DLD1 (cell line): Measurements from ENCODE around the gene ITPR1.

Experiments
- in situ Hi-C: cut with HindIII; loops from 2 replicates; pipeline ENCODE4 v1.10.0; 2017; ENCODE audit warnings: low sequenced_read_pairs

ITPR1 gene

DNA sequence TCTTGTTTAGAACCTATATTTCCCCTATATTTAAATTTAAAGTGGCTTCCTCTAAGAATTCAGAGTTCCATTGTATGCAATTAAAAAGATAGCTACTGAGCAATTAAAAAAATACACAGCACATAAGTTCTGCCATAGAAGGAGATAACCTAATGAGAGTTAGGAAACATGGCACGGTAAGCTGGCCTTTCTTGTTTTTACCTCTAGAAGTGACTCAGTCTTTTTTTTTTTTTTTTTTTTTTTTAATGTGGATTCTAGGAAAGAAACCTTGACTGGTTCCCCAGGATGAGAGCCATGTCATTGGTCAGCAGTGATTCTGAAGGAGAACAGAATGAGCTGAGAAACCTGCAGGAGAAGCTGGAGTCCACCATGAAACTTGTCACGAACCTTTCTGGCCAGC lies 343.4 kb downstream of the ITPR1 start:
- in situ Hi-C loops = no loop called here

DNA sequence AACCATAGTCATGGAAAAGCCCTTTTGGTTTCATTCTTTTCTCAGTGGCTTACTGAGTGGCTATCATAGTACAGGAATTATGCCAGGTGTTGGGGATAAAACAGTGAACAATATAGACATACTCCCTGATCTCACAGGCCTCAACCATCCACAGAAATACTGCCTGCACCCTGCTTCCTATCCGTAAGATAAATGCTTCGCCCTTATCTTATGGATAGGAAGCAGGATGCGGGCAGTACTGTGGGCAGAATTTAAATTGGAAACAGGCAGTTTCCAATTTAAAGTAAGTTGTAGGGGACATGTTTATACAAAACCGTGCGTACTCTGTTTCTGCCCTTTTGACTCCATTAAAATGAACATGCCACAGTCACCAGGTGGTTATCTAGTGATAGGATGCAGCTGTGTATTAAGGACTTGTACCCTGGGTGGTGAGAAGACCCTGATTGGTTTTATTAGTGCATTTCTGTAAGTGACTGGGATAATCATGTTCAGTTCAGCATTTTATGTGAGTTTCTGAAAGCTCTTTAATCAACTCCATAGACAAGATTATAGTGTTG lies 344.3 kb downstream of the ITPR1 start:
- in situ Hi-C loops = no loop called here

DNA sequence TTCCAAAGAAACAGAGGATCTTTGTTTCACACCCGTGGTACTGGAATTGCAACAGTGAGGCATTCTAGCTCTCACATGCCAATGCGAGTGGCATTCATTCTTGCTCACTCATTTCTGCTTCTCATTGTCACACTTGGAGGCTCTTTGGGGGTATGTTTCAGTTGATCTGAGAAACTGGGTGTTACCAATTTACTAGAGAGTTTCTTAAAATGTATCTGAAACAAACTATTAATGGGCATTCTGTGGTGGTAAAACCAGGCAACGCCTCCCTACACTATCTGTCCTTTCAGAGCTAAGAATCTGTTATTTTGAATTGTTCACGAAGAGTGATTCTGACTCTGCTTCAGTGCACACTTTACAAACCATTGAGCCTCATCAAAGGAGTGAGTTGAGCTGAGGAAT lies 345.5 kb downstream of the ITPR1 start:
- in situ Hi-C loops = no loop called here

DNA sequence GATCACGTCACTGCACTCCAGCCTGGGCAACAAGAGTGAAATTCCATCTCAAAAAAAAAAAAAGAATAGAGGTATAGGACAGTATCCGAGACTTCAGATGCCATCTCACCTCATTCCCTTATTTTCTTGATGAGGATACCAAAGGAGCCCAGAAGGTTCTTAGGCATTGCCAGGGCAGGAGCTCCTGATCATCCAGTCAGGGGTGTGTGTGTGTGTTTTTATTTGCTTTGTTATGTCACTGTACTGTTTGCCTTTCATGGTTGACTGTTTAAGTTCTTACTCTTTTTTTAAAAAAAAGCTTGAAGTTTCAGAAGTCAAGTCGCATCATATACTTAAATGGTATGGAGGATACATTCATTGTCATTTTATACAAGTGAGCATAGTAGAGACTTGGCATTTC lies 346.1 kb downstream of the ITPR1 start:
- in situ Hi-C loops = no loop called here

DNA sequence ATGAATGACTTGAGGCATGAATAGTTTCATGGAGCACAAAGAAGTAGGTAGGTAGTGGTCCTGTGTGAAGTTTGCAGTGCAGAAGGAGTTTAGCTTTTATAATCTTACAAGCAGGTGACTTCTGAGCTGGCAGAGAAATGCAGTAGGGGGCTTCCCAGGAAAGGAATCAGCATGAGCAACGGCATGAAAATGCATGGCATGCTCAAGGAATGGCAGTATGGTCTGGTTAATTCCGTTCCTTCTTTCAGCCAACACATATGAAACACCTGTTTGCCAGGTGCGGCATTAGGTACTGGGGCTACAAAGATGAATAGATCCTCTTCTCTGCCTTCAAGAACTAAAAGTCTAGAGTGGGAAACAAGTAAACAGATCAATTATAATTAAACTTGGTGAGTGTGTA lies 348.1 kb downstream of the ITPR1 start:
- in situ Hi-C loops = no loop called here

DNA sequence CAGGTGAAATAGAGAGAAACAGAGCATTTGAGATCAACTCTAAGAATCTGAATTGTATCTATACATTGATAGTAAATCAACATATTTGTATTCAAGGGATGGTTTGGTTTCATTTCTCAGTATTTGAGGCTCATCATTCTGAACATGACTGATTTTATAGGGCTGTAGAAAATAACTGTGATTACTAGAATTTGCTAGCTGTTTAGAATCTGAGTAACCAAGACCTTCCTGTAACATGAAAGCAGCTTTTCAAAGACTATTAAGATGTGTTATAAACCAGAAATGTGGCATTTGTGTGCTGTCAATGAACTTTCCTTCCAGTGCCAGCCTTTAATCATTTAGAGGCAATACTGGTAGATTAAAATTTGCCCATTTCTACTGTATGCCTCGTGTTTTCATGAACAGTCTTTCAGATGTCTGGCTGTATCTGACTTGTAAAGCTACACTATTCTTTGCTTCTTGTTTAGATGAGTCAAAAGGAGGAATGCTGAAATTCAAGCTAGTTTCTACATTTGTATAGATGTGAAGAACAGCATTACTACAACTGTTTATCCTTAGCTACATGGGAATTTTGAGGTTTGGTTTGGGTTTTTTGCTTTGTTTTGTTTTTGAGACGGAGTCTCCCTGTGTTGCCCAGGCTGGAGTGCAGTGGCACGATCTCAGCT lies 348.8 kb downstream of the ITPR1 start:
- in situ Hi-C loops = no loop called here

DNA sequence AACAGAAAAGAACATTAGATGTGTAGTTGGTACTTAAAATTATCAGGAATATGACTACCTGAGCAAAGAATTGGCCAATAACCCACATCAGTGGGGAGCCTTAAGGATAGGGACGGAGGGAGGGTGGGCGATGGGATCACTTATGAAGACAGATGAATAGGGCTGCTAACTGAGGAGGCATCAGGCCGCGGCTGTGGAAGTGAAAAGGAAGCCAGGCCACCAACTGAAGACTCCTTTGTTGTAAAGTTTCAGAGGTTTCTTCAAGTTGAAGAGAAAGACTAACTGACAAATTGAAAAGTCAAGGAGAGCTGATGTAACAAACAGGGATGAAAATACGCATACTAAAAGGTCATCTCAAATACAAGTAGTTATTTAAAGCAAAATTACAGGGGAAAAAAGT lies 350.5 kb downstream of the ITPR1 start:
- in situ Hi-C loops = no loop called here

DNA sequence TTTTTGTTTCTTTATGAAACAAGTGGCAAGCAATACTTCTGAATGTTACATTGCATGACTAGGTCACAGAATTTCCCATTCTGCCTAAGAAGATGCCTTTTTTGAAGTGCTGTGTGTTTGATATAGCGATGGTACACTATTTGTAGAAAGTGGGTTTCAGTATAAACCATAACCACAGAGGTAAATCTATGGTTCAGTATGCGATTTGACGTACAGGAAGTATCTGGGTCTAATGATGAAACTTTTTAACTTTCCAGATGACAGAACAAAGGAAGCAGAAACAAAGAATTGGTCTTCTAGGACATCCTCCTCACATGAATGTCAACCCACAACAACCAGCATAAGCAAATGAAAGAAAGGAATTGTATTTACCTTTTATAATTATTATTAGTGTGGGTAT lies 352.7 kb downstream of the ITPR1 start:
- in situ Hi-C loops = no loop called here

DNA sequence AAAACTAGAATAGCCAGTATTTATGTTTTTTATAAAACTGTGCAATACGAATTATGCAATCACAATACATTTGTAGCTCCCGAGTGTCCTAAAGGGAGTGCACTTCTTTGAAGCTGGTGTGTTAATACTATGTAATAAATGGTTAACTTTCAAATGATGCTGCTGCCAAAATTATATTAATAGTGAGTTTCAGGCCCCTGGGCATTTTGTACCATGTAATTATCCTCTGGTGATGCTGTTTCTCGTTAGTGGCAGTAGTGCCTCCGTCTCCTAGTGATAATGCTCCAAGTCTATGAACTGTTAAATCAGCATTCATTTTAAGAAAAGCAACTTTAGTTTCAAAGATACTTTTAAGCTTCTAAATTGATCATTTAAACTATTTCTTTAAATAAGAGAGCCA lies 353.4 kb downstream of the ITPR1 start:
- in situ Hi-C loops = no loop called here

DNA sequence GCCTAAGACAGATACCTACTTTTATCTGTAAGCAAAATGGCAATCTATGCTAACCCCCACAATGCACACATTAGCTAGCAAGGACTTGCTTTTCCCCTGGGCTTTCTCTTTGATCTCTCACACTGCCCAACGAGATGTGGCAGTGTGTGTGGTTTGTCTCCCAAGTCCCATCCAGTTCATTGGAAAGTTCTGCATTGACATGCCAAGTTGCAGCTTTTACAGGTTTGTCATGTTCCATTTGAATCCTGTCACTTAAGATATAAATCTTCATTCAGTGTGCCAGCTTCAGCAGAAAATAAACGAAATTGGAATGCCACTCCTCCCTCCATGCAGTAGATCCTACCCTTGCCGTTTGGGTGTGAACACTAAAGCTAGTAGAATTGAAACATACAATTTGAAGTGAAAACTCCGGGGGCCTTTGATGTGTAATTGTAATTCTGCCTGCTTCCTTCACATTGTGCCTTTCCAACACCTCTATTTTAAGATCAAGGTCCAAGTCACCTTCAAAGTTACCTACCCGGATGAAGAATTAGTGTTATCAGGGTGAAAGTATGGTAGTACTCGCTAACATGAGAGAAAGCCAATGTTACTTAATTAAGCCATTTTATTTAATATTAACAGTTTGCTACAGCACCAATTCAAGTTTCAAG lies 355.2 kb downstream of the ITPR1 start:
- in situ Hi-C loops = no loop called here

DNA sequence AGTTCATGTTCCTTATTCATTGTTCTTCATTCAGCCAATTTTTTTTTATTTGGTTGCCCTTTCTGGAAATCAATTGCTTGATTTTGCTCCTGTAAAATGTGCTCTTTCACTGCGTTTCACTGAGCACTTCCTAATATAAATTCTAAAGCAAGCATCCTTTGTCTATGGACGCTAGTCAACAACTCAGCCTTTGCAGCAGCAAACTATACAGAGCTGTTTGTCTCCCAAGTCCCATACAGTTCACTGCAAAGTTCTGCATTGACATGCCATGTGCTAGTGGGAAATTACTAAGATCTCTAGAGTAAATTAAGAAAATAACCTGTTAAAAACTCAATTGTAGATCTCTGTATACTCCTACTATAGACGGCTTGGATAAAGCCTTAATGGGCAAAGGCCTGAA lies 356.0 kb downstream of the ITPR1 start:
- in situ Hi-C loops = no loop called here

DNA sequence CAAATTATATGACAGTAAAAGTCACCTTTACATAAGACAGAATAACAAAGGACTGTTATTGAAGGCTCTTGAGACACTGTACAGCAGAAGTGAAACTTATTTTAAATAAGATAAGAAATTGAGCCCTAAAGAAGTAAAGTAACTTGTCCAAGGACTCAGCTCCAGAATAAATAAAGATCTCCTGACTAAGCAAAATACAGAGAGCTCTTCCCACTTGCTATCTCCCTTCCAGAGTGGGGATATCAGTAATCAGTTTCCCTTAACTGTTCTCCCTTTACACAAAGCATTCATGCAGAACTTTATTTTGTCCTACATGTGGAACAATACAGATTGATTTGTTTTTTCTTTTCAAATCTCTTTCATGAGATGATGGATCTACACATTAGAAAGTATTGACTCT lies 356.6 kb downstream of the ITPR1 start:
- in situ Hi-C loops = no loop called here

DNA sequence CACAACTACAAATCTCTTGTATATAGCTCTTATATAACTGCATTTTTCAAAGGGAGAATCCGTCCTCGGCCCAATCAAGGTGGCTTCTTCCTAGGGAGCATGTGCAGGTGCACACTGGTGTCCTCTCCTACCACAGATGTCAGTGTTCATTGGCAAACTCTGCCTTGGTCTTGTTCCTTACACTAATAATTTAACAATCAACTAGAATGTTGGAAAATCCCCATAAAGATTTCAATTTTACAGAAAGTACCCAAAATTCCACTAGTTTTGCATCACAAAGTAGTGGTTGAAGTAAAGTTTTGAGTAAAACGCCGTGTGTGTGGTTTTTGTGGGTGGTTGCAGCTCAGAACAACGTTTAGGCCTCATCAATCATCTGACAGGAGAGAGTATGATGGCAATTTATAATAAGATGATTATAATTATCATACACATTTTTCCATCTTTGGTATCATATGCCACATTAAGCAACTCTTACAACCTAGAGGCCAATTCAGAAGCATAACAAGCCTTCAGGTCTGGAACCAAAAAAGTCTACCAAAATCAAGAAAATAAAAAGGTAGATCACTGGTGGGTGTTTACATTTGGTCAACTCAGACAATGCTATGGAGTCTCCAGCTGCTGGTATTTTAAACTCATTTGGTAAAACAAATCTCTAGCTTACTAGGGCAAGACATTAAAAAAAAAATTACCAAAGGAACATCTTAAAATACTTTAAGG lies 357.2 kb downstream of the ITPR1 start:
- in situ Hi-C loops = no loop called here

DNA sequence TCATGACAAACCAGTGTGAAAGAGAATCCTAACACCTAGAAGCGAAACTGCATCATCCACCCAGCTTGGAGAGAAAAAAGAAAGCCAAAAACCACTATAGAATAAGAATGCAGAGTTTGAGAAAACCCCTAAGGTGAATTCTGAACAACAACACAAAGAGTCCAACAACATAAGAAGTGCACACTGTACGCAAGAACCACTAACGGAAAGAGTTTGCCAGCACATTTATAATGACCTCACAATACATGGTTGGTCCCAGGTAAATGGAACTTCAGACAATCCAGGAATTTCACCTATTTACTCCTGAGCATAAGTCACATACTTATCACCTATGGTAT lies 357.7 kb downstream of the ITPR1 start:
- in situ Hi-C loops = no loop called here

DNA sequence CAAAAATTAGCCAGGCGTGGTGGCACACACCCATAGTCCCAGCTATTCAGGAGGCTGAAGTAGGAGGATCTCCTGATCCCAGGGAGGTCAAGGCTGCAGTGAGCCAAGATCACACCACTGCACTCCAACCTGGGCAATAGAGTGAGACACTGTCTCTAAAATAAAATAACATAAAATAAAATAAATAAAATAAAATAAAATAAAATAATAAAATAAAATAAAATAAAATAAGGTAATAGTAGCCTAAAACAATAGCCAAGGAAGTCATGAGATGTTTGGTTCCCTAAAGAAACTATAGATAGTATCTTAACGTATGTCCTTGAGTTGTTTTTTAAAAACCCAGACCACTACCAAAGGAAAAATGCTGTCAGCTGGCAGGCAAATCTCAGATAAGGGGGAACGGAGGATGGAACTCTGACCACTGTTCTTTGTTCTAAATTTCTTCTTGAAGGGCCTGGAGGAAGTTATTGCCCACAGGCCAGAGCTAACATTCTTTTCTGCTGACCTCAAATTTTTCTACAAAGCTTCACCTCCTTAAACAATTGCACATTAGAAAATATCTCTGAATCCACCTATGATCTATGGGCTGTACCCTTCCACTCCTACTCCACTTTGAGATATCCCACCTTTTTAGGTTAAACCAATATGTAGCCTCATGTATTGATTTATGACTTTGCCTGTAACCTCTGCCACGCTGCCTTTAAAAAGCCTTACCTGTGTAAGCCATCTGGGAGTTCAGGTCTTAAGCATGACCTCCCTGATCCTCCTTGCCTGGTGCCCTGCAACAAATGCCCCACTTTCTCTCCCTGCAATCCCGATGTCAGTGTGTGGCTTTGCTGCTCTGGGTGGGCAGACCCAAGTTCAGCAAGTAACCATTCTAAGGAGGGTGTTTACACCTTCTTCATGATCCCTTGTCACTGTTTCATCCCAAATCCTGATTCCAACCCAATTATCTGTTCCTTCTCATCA lies 359.9 kb downstream of the ITPR1 start:
- in situ Hi-C loops = no loop called here

DNA sequence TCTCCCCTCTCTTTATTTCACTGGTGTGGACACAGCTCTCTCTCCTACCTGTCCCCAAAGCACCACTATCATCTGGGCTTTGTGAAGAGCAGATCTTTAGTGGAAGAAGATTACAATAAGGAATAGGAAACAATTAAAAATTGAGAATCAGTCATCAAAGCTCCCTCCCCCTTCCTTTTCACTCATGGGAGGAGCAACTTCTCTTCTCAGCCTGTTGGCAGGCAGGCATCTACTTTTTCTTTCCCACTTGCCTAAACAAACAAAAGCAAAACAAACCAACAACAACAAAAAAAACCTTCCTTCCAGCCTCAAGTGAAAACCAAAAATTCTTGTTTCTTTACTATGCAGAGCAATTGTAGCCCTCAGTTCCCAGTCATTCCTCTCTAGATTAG lies 360.6 kb downstream of the ITPR1 start:
- in situ Hi-C loops = no loop called here

DNA sequence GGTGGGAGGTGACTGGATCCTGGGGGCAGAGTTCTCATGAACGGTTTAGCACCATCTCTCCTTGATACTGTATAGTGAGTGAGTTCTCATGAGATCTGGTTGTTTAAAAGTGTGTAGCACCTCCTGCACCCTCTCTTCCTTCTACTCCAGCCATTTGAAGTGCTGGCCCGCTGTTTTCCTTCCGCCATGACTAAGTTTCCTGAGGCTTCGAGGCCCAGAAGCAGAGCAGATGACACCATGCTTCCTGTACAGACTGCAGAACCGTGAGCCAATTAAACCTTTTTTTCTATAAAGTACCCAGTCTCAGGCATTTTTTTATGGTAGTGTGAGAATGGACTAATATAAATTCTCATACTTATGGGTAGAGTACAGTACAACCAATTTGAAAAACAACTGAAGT lies 362.5 kb downstream of the ITPR1 start:
- in situ Hi-C loops = no loop called here

DNA sequence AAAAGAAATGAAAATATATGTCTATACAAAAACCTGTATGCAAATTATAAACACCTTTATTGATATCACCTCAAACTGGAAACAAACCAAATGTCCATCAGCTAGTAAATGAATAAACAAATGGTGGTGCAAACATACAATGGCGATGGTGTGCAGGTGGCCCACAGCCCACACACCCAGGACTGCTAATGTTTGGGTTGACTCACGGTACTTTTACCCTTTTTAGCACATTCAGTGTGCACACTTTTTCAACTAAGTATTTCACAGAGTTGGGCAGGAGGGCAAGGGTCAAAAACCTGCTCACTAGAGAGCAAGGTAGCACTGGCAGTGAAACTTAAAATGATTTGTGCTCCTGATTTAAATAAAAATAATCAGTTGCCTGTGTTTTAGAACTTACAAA lies 363.0 kb downstream of the ITPR1 start:
- in situ Hi-C loops = no loop called here

DNA sequence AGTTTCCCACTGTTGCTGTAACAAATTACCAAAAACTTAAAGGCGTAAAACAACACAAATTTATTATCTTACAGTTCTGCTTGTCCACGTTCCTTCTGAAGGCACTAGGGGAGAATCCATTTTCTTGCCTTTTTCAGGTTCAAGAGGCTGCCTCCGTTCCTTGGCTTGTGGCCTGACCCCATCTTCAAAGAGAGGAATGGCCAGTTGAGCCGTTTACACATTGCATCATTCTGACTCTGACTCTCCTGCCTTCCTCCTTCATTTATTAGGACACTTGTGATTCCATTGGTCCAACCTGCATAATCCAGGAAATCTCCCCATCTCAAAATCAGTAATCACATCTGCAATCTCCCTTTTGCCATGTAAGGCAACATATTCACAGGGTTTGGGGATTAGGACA lies 363.4 kb downstream of the ITPR1 start:
- in situ Hi-C loops = no loop called here

DNA sequence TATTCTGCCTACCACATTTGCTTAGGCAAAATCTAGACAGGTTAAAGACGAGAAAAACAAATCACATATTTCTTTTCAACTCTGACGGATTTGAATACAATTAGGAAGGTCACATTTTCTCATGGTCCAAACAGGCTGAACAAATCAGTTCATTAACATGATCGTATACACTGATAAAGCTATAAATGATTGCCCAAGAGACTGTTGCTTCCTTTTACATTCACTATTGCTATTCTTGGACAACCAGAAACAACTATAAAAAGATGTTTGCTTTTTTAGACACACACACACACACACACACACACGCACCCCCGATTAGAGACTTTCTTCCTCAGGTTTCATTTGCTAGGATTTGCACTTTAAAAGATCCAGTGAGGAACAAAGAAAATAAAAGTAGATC lies 363.8 kb downstream of the ITPR1 start:
- in situ Hi-C loops = no loop called here

DNA sequence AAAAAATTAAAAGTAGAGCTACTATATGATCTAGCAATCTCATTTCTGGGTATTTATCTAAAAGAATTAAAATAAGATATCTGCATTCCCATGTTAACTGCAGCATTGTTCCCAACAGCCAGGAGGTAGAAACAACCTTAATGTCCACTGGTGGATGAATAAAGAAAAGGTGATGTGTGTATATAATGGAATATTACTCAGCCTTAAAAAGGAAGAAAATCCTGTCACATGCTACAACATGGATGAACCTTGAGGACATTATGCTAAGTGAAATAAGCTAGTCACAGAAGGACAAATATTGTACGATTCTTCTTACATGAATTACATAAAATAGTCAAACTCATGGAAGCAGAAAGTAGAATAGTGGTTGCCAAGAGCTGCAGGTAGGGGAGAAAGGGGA lies 366.6 kb downstream of the ITPR1 start:
- in situ Hi-C loops = no loop called here
